ENCODE results near the gene TKTL1. TPM values are rescaled to one million over a fixed set of nuclear protein-coding genes. Genes with fewer than 3 reads are reported as not detected.

The TKTL1 gene
- total RNA-seq, 1 donor = not detected

GRCh38 chrX:154354013-154354412 lies 58.4 kb downstream of the TKTL1 start:
- DNase-seq (ENCODE audit: low read depth) = no peak
- no peak overlapping the region for H3K4me3 ChIP-seq (ENCODE audit: low read depth, low read length)
- no peak for TF ChIP-seq CTCF (IDR thresholded peaks at IDR 0.05; ENCODE audit: insufficient read depth, low read length)

GRCh38 chrX:154354516-154354915 lies 58.9 kb downstream of the TKTL1 start:
- no peak for DNase-seq (ENCODE audit: low read depth)
- no peak for TF ChIP-seq CTCF (IDR thresholded peaks at IDR 0.05; ENCODE audit: insufficient read depth, low read length)
- H3K4me3 ChIP-seq (ENCODE audit: low read depth, low read length) = no peak overlapping the region

GRCh38 chrX:154355094-154355775 lies 59.6 kb downstream of the TKTL1 start:
- DNase-seq (ENCODE audit: low read depth) = no peak
- TF ChIP-seq CTCF (IDR thresholded peaks at IDR 0.05; ENCODE audit: insufficient read depth, low read length) = no peak
- H3K4me3 ChIP-seq (ENCODE audit: low read depth, low read length) = no peak overlapping the region

GRCh38 chrX:154355776-154356140 lies 60.2 kb downstream of the TKTL1 start:
- no peak overlapping the region for H3K4me3 ChIP-seq (ENCODE audit: low read depth, low read length)
- no peak for TF ChIP-seq CTCF (IDR thresholded peaks at IDR 0.05; ENCODE audit: insufficient read depth, low read length)
- no peak for DNase-seq (ENCODE audit: low read depth)

GRCh38 chrX:154356596-154356995 lies 61.0 kb downstream of the TKTL1 start:
- no peak for TF ChIP-seq CTCF (IDR thresholded peaks at IDR 0.05; ENCODE audit: insufficient read depth, low read length)
- no peak for DNase-seq (ENCODE audit: low read depth)
- H3K4me3 ChIP-seq (ENCODE audit: low read depth, low read length) = no peak overlapping the region

- DNase-seq (ENCODE audit: low read depth) = no peak
- no peak for TF ChIP-seq CTCF (IDR thresholded peaks at IDR 0.05; ENCODE audit: insufficient read depth, low read length)
- no peak overlapping the region for H3K4me3 ChIP-seq (ENCODE audit: low read depth, low read length)
These were observed 61.6 kb downstream of the TKTL1 start for GRCh38 chrX:154357205-154357604.

- no peak overlapping the region for H3K4me3 ChIP-seq (ENCODE audit: low read depth, low read length)
- no peak for DNase-seq (ENCODE audit: low read depth)
- TF ChIP-seq CTCF (IDR thresholded peaks at IDR 0.05; ENCODE audit: insufficient read depth, low read length) = no peak
These were observed 62.4 kb downstream of the TKTL1 start for GRCh38 chrX:154358011-154358410.
